Panc1 (cell line): ENCODE data around the gene LCE1B. TPM values are rescaled to one million over a fixed set of nuclear protein-coding genes. Genes with fewer than 3 reads are reported as not detected.

Experiments used
- ATAC-seq: fragments of 200-7000 bp; cut with Tn5 transposase; 2 replicates; pipeline ENCODE4 v1.9.1; 2020; ENCODE audit warnings: mild to moderate bottlenecking, moderate library complexity
- BruUV-seq: library from RNA; stranded (reverse); fragments of 400-500 nt; replicated peaks from 2 replicates; lab custom pipeline; 2021; lab: Mats Ljungman, UMichigan
- CTCF ChIA-PET: fragments of 300-600 bp; sonication (Branson Sonifier 250); formaldehyde crosslinking; loops from one replicate; lab custom pipeline; 2022; ENCODE audit warnings: antibody characterized with exemption; lab: Charles Lee
- POLR2A ChIA-PET: fragments of 300-600 bp; sonication (Branson Sonifier 250); formaldehyde crosslinking; loops from one replicate; lab custom pipeline; 2022; ENCODE audit warnings: antibody characterized with exemption; lab: Charles Lee
- DNase-seq: peaks from one replicate; pipeline ENCODE4 v3.0.0-alpha.2; 2010; ENCODE audit warnings: low read depth, low spot score
- H3K27ac ChIP-seq: 2 replicates; pipeline ENCODE4 v1.5.1; 2011; ENCODE audit warnings: mild to moderate bottlenecking, low read length, inconsistent platforms
- H3K27me3 ChIP-seq: fragments of 200-500 bp; sonication (Bioruptor generic); 2 replicates; pipeline ENCODE4 v1.6.0; 2014; ENCODE audit warnings: low read length, inconsistent platforms; ENCODE audit not compliant: control insufficient read depth, insufficient read depth
- H3K36me3 ChIP-seq: fragments of 200-500 bp; sonication (Bioruptor generic); 2 replicates; pipeline ENCODE4 v1.5.1; 2014; ENCODE audit warnings: inconsistent platforms, mild to moderate bottlenecking, low read length, moderate library complexity; ENCODE audit not compliant: control insufficient read depth, insufficient read depth
- H3K4me1 ChIP-seq: 2 replicates; pipeline ENCODE4 v1.5.1; 2011; ENCODE audit warnings: inconsistent platforms, mild to moderate bottlenecking, low read length, moderate library complexity; ENCODE audit not compliant: control insufficient read depth, insufficient read depth
- H3K4me3 ChIP-seq, 2 experiments: 2 replicates each; pipeline ENCODE4 v1.5.1; 2011 to 2012; ENCODE audit warnings: low read depth in 2 of 2, low read length in 2 of 2, mild to moderate bottlenecking in 2 of 2, inconsistent platforms in 1 of 2, moderate library complexity in 1 of 2
- H3K9me3 ChIP-seq: fragments of 200-500 bp; sonication (Bioruptor generic); 2 replicates; pipeline ENCODE4 v1.5.1; 2014; ENCODE audit warnings: low read depth, mild to moderate bottlenecking, inconsistent platforms, low read length, moderate library complexity; ENCODE audit not compliant: control insufficient read depth, insufficient read depth
- POLR2AphosphoS5 ChIP-seq: IDR thresholded peaks from 2 replicates; pipeline ENCODE4 v1.6.1; 2012; ENCODE audit warnings: mild to moderate bottlenecking, low read depth, low read length, moderate library complexity
- SIN3A ChIP-seq: IDR thresholded peaks from 2 replicates; pipeline ENCODE4 v1.6.1; 2012; ENCODE audit warnings: low read depth, mild to moderate bottlenecking, low read length, moderate library complexity, borderline replicate concordance; ENCODE audit not compliant: insufficient read depth
- TCF7L2 ChIP-seq: IDR thresholded peaks from 2 replicates; pipeline ENCODE4 v1.6.1; 2011; ENCODE audit warnings: mild to moderate bottlenecking, low read depth, low read length, inconsistent platforms
- in situ Hi-C: cut with HindIII; loops from 2 replicates; pipeline ENCODE4 v1.10.0; 2016; ENCODE audit warnings: low sequenced_read_pairs, low pct_unique_long_range_greater_than_20kb
- intact Hi-C: fragments of 100-400 bp; cut with micrococcal nuclease; formaldehyde crosslinking; loops from one replicate; pipeline ENCODE4 v1.10.0; 2022; ENCODE audit not compliant: unreplicated experiment
- total RNA-seq: library from RNA; stranded (reverse); gene quantifications from one replicate; pipeline ENCODE4 v1.2.1, GENCODE V29; 2021; ENCODE audit not compliant: unreplicated experiment
- TF ChIP-seq, protein P1 (sequence below): fragments of 450-650 bp; IDR thresholded peaks from 2 replicates; pipeline ENCODE4 v1.5.1; 2017; ENCODE audit warnings: mild to moderate bottlenecking
- TF ChIP-seq, protein P2 (sequence below), 2 experiments: IDR thresholded peaks; 2 replicates each; pipeline ENCODE4 v1.6.1; 2011 to 2012; ENCODE audit warnings: low read depth in 2 of 2, control low read depth in 1 of 2, low read length in 1 of 2, mild to moderate bottlenecking in 1 of 2, moderate library complexity in 1 of 2; ENCODE audit not compliant: insufficient read depth in 1 of 2

LCE1B gene
- total RNA-seq, 1 experiment from 2014 or later = not detected

GRCh38 chr1:152860129-152860528 lies 48.4 kb downstream of the LCE1B start:
- CTCF ChIA-PET = no interaction called here
- no TSS peak for BruUV-seq

DNA sequence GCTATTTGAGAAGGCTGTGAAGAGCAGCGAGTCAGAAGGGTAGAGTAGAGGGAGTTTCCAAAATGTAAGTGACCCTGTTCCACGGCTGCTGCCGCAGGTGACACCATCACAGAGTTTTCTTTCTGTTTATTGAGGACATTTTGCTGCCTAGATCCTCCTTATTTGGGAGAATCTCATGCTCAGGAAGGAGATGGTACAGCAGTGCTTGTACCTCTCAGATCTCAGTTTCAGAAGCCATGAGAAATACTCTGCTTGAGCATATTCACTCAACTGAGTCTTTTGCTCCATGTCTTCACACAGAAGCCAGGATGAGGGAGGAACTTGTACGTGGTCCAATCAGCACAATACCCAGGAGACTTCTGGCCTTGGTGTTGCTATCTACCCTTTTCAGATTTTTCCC lies 49.6 kb downstream of the LCE1B start:
- DNase-seq (no peak), ATAC-seq (no peak)
- BruUV-seq = no TSS peak
- in situ Hi-C loops = no loop called here
- H3K36me3 ChIP-seq = no peaks in the 10 kb centered on the region
- no peak overlapping the region for H3K4me3 ChIP-seq
- TF ChIP-seq SIN3A = no peak
- TF ChIP-seq TCF7L2 = no peak
- H3K4me1 ChIP-seq = no peaks in the 10 kb centered on the region
- H3K27me3 ChIP-seq = peaks cover 2% of the 10 kb centered on the region; the same call in 1 of the 2 replicates
- intact Hi-C loops = no loop called here
- ChIA-PET POLR2A (no interaction called here), CTCF (no interaction called here)
- H3K9me3 ChIP-seq = no peaks in the 10 kb centered on the region
- no peak overlapping the region for H3K27ac ChIP-seq

More at GRCh38 chr1:152860129-152860528, 48.4 kb downstream of the LCE1B start:
- ATAC-seq (no peak), DNase-seq (no peak)
- POLR2A ChIA-PET = no interaction called here
- no peaks in the 10 kb centered on the region for H3K4me1 ChIP-seq
- H3K27ac ChIP-seq = no peak overlapping the region
- TF ChIP-seq, protein P1, sequence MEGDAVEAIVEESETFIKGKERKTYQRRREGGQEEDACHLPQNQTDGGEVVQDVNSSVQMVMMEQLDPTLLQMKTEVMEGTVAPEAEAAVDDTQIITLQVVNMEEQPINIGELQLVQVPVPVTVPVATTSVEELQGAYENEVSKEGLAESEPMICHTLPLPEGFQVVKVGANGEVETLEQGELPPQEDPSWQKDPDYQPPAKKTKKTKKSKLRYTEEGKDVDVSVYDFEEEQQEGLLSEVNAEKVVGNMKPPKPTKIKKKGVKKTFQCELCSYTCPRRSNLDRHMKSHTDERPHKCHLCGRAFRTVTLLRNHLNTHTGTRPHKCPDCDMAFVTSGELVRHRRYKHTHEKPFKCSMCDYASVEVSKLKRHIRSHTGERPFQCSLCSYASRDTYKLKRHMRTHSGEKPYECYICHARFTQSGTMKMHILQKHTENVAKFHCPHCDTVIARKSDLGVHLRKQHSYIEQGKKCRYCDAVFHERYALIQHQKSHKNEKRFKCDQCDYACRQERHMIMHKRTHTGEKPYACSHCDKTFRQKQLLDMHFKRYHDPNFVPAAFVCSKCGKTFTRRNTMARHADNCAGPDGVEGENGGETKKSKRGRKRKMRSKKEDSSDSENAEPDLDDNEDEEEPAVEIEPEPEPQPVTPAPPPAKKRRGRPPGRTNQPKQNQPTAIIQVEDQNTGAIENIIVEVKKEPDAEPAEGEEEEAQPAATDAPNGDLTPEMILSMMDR = no peak
- TF ChIP-seq, protein P2, sequence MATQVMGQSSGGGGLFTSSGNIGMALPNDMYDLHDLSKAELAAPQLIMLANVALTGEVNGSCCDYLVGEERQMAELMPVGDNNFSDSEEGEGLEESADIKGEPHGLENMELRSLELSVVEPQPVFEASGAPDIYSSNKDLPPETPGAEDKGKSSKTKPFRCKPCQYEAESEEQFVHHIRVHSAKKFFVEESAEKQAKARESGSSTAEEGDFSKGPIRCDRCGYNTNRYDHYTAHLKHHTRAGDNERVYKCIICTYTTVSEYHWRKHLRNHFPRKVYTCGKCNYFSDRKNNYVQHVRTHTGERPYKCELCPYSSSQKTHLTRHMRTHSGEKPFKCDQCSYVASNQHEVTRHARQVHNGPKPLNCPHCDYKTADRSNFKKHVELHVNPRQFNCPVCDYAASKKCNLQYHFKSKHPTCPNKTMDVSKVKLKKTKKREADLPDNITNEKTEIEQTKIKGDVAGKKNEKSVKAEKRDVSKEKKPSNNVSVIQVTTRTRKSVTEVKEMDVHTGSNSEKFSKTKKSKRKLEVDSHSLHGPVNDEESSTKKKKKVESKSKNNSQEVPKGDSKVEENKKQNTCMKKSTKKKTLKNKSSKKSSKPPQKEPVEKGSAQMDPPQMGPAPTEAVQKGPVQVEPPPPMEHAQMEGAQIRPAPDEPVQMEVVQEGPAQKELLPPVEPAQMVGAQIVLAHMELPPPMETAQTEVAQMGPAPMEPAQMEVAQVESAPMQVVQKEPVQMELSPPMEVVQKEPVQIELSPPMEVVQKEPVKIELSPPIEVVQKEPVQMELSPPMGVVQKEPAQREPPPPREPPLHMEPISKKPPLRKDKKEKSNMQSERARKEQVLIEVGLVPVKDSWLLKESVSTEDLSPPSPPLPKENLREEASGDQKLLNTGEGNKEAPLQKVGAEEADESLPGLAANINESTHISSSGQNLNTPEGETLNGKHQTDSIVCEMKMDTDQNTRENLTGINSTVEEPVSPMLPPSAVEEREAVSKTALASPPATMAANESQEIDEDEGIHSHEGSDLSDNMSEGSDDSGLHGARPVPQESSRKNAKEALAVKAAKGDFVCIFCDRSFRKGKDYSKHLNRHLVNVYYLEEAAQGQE (IDR thresholded peaks at IDR 0.05; ENCODE audit: insufficient read depth in 1 of 2, low read depth in 2 of 2, low read length in 1 of 2) = no peak
- TF ChIP-seq SIN3A (no peak), TCF7L2 (no peak), POLR2AphosphoS5 (no peak)
- H3K4me3 ChIP-seq = no peak overlapping the region
- H3K27me3 ChIP-seq = peaks cover 2% of the 10 kb centered on the region; the same call in 1 of the 2 replicates
- no peaks in the 10 kb centered on the region for H3K9me3 ChIP-seq
- intact Hi-C loops (no loop called here), in situ Hi-C loops (no loop called here)
- H3K36me3 ChIP-seq = no peaks in the 10 kb centered on the region

Other genes with a start within 250 kb of the LCE1B start
- not detected for gene LCE3E, start 245.2 kb upstream of the LCE1B start, total RNA-seq
- not detected for gene LCE3D, start 231.5 kb upstream of the LCE1B start, total RNA-seq
- not detected for gene LCE3C, start 211.7 kb upstream of the LCE1B start, total RNA-seq
- gene LCE3B, start 198.2 kb upstream of the LCE1B start, total RNA-seq = not detected
- gene LCE3A, start 188.9 kb upstream of the LCE1B start, total RNA-seq = not detected
- not detected for gene LCE2D, start 148.6 kb upstream of the LCE1B start, total RNA-seq
- gene LCE2C, start 136.7 kb upstream of the LCE1B start, total RNA-seq = not detected
- not detected for gene LCE2B, start 125.8 kb upstream of the LCE1B start, total RNA-seq
- gene LCE2A, start 113.6 kb upstream of the LCE1B start, total RNA-seq = not detected
- not detected for gene LCE4A, start 103.8 kb upstream of the LCE1B start, total RNA-seq
- gene KPRP, start 53.9 kb upstream of the LCE1B start, total RNA-seq = not detected
- gene LCE1F, start 36.8 kb upstream of the LCE1B start, total RNA-seq = not detected
- gene LCE1E, start 25.7 kb upstream of the LCE1B start, total RNA-seq = not detected
- gene LCE1D, start 15.2 kb upstream of the LCE1B start, total RNA-seq = not detected
- not detected for gene LCE1C, start 5.3 kb upstream of the LCE1B start, total RNA-seq
- not detected for gene LCE1A, start 15.5 kb downstream of the LCE1B start, total RNA-seq
- not detected for gene LCE6A, start 30.9 kb downstream of the LCE1B start, total RNA-seq
- not detected for gene LCE7A, start 48.0 kb downstream of the LCE1B start, total RNA-seq
- gene SMCP, start 66.4 kb downstream of the LCE1B start, total RNA-seq = not detected
- not detected for gene IVL, start 96.6 kb downstream of the LCE1B start, total RNA-seq
- not detected for gene SPRR5, start 135.2 kb downstream of the LCE1B start, total RNA-seq
- not detected for gene SPRR4, start 158.7 kb downstream of the LCE1B start, total RNA-seq
- gene SPRR1A, start 172.1 kb downstream of the LCE1B start, total RNA-seq = not detected
- not detected for gene SPRR3, start 189.8 kb downstream of the LCE1B start, total RNA-seq
- gene SPRR1B, start 219.2 kb downstream of the LCE1B start, total RNA-seq = not detected
- gene SPRR2D, start 229.1 kb downstream of the LCE1B start, total RNA-seq = not detected
- gene SPRR2A, start 245.5 kb downstream of the LCE1B start, total RNA-seq = not detected